ENCODE measurements around the gene METTL25.

GRCh38 chr12:82473111-82473754 lies 114.9 kb downstream of the METTL25 start:
- TF ChIP-seq CTCF (IDR thresholded peaks at IDR 0.05) (no peak), JUN (IDR thresholded peaks at IDR 0.05) (no peak), POLR2A (IDR thresholded peaks at IDR 0.05; ENCODE audit: low read length) (no peak), FOSL2 (IDR thresholded peaks at IDR 0.05) (no peak), FOSL2 (CRISPR knock-in tag; IDR thresholded peaks at IDR 0.05) (no peak), HOXA7 (CRISPR knock-in tag; IDR thresholded peaks at IDR 0.05) (no peak)

All from A549 (cell line).